OCI-LY7 (cell line): ENCODE results near the gene SPG11.

Source experiments
- CTCF ChIP-seq: fragments of 200-600 bp; sonication (generic); conservative IDR thresholded peaks from 2 replicates; pipeline ENCODE4 v1.5.1; 2014; ENCODE audit warnings: mild to moderate bottlenecking, antibody characterized with exemption, low read length, moderate library complexity, mixed read lengths
- EZH2phosphoT487 ChIP-seq: fragments of 200-600 bp; sonication (generic); IDR thresholded peaks from 2 replicates; pipeline ENCODE4 v1.6.1; 2018; ENCODE audit warnings: low read depth, borderline replicate concordance, mild to moderate bottlenecking, mixed run types, antibody characterized with exemption, low read length, moderate library complexity, mixed read lengths

GRCh38 chr15:44527241-44527640 lies 136.2 kb downstream of the SPG11 start:
- TF ChIP-seq CTCF (no peak), EZH2phosphoT487 (no peak)
